ENCODE measurements around the gene DNAJC9.
A peak's percentile ranks its signal among the peaks of the same experiment; 100 is the strongest.

DNAJC9 gene

GRCh38 chr10:73234695-73235094 is 12.4 kb downstream of the DNAJC9 start:
- Histone ChIP-seq H3K9me3 (ENCODE audit: control insufficient read depth, low read length) (no peaks in the 10 kb centered on the region), H3K9ac (ENCODE audit: low read length) (no peak overlapping the region), H3K4me1 (ENCODE audit: control insufficient read depth, insufficient read depth, low read length) (no peaks in the 10 kb centered on the region), H3K27me3 (replicated peaks; ENCODE audit: control insufficient read depth, insufficient read depth, low read length) (no peaks in the 10 kb centered on the region), H3K36me3 (ENCODE audit: control insufficient read depth, insufficient read depth, low read length, severe bottlenecking) (peaks cover 41% of the 10 kb centered on the region), H3K4me3 (ENCODE audit: low read length) (no peak overlapping the region)
- no peak for DNase-seq (ENCODE audit: low read depth)

GRCh38 chr10:73233883-73234282 is 13.2 kb downstream of the DNAJC9 start:
- Histone ChIP-seq H3K4me1 (ENCODE audit: control insufficient read depth, insufficient read depth, low read length) (no peaks in the 10 kb centered on the region), H3K9me3 (ENCODE audit: control insufficient read depth, low read length) (no peaks in the 10 kb centered on the region), H3K27me3 (replicated peaks; ENCODE audit: control insufficient read depth, insufficient read depth, low read length) (no peaks in the 10 kb centered on the region), H3K36me3 (ENCODE audit: control insufficient read depth, insufficient read depth, low read length, severe bottlenecking) (peaks cover 32% of the 10 kb centered on the region), H3K9ac (ENCODE audit: low read length) (no peak overlapping the region), H3K4me3 (ENCODE audit: low read length) (no peak overlapping the region)
- no peak for DNase-seq (ENCODE audit: low read depth)

- peaks cover 6% of the 10 kb centered on the region for H3K4me1 ChIP-seq (ENCODE audit: control insufficient read depth, insufficient read depth, low read length)
- no peak overlapping the region for H3K4me3 ChIP-seq (ENCODE audit: low read length)
- H3K9me3 ChIP-seq (ENCODE audit: control insufficient read depth, low read length): no peaks in the 10 kb centered on the region
- no peak overlapping the region for H3K9ac ChIP-seq (ENCODE audit: low read length)
- H3K36me3 ChIP-seq (ENCODE audit: control insufficient read depth, insufficient read depth, low read length, severe bottlenecking): peaks cover 31% of the 10 kb centered on the region
- no peaks in the 10 kb centered on the region for H3K27me3 ChIP-seq (replicated peaks; ENCODE audit: control insufficient read depth, insufficient read depth, low read length)
- no peak for DNase-seq (ENCODE audit: low read depth)
These were observed 14.2 kb downstream of the DNAJC9 start for GRCh38 chr10:73232887-73233286.

GRCh38 chr10:73229567-73229966 is 17.5 kb downstream of the DNAJC9 start:
- H3K27me3 ChIP-seq (replicated peaks; ENCODE audit: control insufficient read depth, insufficient read depth, low read length): no peaks in the 10 kb centered on the region
- no peak overlapping the region for H3K4me3 ChIP-seq (ENCODE audit: low read length)
- H3K9ac ChIP-seq (ENCODE audit: low read length): no peak overlapping the region
- DNase-seq (ENCODE audit: low read depth): no peak
- H3K36me3 ChIP-seq (ENCODE audit: control insufficient read depth, insufficient read depth, low read length, severe bottlenecking): peaks cover 25% of the 10 kb centered on the region
- no peaks in the 10 kb centered on the region for H3K9me3 ChIP-seq (ENCODE audit: control insufficient read depth, low read length)
- H3K4me1 ChIP-seq (ENCODE audit: control insufficient read depth, insufficient read depth, low read length): peaks cover 6% of the 10 kb centered on the region

- Histone ChIP-seq H3K4me3 (ENCODE audit: low read length) (no peak overlapping the region), H3K36me3 (ENCODE audit: control insufficient read depth, insufficient read depth, low read length, severe bottlenecking) (peaks cover 19% of the 10 kb centered on the region), H3K4me1 (ENCODE audit: control insufficient read depth, insufficient read depth, low read length) (peaks cover 10% of the 10 kb centered on the region), H3K27me3 (replicated peaks; ENCODE audit: control insufficient read depth, insufficient read depth, low read length) (no peaks in the 10 kb centered on the region), H3K9me3 (ENCODE audit: control insufficient read depth, low read length) (no peaks in the 10 kb centered on the region), H3K9ac (ENCODE audit: low read length) (no peak overlapping the region)
- no peak for DNase-seq (ENCODE audit: low read depth)
These were observed 18.8 kb downstream of the DNAJC9 start for GRCh38 chr10:73228247-73228646.

- no peaks in the 10 kb centered on the region for H3K27me3 ChIP-seq (replicated peaks; ENCODE audit: control insufficient read depth, insufficient read depth, low read length)
- no peak for DNase-seq (ENCODE audit: low read depth)
- peaks cover 19% of the 10 kb centered on the region for H3K36me3 ChIP-seq (ENCODE audit: control insufficient read depth, insufficient read depth, low read length, severe bottlenecking)
- H3K4me1 ChIP-seq (ENCODE audit: control insufficient read depth, insufficient read depth, low read length): peaks cover 10% of the 10 kb centered on the region
- H3K9me3 ChIP-seq (ENCODE audit: control insufficient read depth, low read length): no peaks in the 10 kb centered on the region
- no peak overlapping the region for H3K4me3 ChIP-seq (ENCODE audit: low read length)
- H3K9ac ChIP-seq (ENCODE audit: low read length): no peak overlapping the region
These were observed 20.4 kb downstream of the DNAJC9 start for GRCh38 chr10:73226663-73227062.

- no peak overlapping the region for H3K4me3 ChIP-seq (ENCODE audit: low read length)
- peaks cover 12% of the 10 kb centered on the region for H3K36me3 ChIP-seq (ENCODE audit: control insufficient read depth, insufficient read depth, low read length, severe bottlenecking)
- H3K9ac ChIP-seq (ENCODE audit: low read length): no peak overlapping the region
These were observed 21.5 kb downstream of the DNAJC9 start for GRCh38 chr10:73225518-73225917.

GRCh38 chr10:73220989-73221388 is 26.1 kb downstream of the DNAJC9 start:
- no peak overlapping the region for H3K4me3 ChIP-seq (ENCODE audit: low read length)

More at GRCh38 chr10:73225518-73225917, 21.5 kb downstream of the DNAJC9 start:
- H3K4me1 ChIP-seq (ENCODE audit: control insufficient read depth, insufficient read depth, low read length): peaks cover 10% of the 10 kb centered on the region
- H3K9me3 ChIP-seq (ENCODE audit: control insufficient read depth, low read length): no peaks in the 10 kb centered on the region
- no peaks in the 10 kb centered on the region for H3K27me3 ChIP-seq (replicated peaks; ENCODE audit: control insufficient read depth, insufficient read depth, low read length)
- DNase-seq (ENCODE audit: low read depth): no peak

GRCh38 chr10:73219384-73219783 is 27.7 kb downstream of the DNAJC9 start:
- H3K36me3 ChIP-seq (ENCODE audit: control insufficient read depth, insufficient read depth, low read length, severe bottlenecking): peaks cover 14% of the 10 kb centered on the region
- H3K9me3 ChIP-seq (ENCODE audit: control insufficient read depth, low read length): no peaks in the 10 kb centered on the region

More at GRCh38 chr10:73220989-73221388, 26.1 kb downstream of the DNAJC9 start:
- Histone ChIP-seq H3K4me1 (ENCODE audit: control insufficient read depth, insufficient read depth, low read length) (peaks cover 8% of the 10 kb centered on the region), H3K36me3 (ENCODE audit: control insufficient read depth, insufficient read depth, low read length, severe bottlenecking) (peaks cover 14% of the 10 kb centered on the region), H3K9ac (ENCODE audit: low read length) (no peak overlapping the region), H3K9me3 (ENCODE audit: control insufficient read depth, low read length) (no peaks in the 10 kb centered on the region), H3K27me3 (replicated peaks; ENCODE audit: control insufficient read depth, insufficient read depth, low read length) (no peaks in the 10 kb centered on the region)
- no peak for DNase-seq (ENCODE audit: low read depth)

GRCh38 chr10:73218431-73219191 is 28.4 kb downstream of the DNAJC9 start:
- Histone ChIP-seq H3K4me3 (ENCODE audit: low read length) (no peak overlapping the region), H3K9ac (ENCODE audit: low read length) (no peak overlapping the region), H3K27me3 (replicated peaks; ENCODE audit: control insufficient read depth, insufficient read depth, low read length) (no peaks in the 10 kb centered on the region), H3K9me3 (ENCODE audit: control insufficient read depth, low read length) (no peaks in the 10 kb centered on the region), H3K36me3 (ENCODE audit: control insufficient read depth, insufficient read depth, low read length, severe bottlenecking) (peaks cover 14% of the 10 kb centered on the region), H3K4me1 (ENCODE audit: control insufficient read depth, insufficient read depth, low read length) (peaks cover 3% of the 10 kb centered on the region)
- peak; percentile 14 for DNase-seq (ENCODE audit: low read depth)

More at GRCh38 chr10:73219384-73219783, 27.7 kb downstream of the DNAJC9 start:
- Histone ChIP-seq H3K4me3 (ENCODE audit: low read length) (no peak overlapping the region), H3K27me3 (replicated peaks; ENCODE audit: control insufficient read depth, insufficient read depth, low read length) (no peaks in the 10 kb centered on the region), H3K4me1 (ENCODE audit: control insufficient read depth, insufficient read depth, low read length) (peaks cover 8% of the 10 kb centered on the region), H3K9ac (ENCODE audit: low read length) (no peak overlapping the region)
- no peak for DNase-seq (ENCODE audit: low read depth)

- Histone ChIP-seq H3K9ac (ENCODE audit: low read length) (no peak overlapping the region), H3K27me3 (replicated peaks; ENCODE audit: control insufficient read depth, insufficient read depth, low read length) (no peaks in the 10 kb centered on the region), H3K4me1 (ENCODE audit: control insufficient read depth, insufficient read depth, low read length) (peaks cover 3% of the 10 kb centered on the region), H3K4me3 (ENCODE audit: low read length) (no peak overlapping the region), H3K36me3 (ENCODE audit: control insufficient read depth, insufficient read depth, low read length, severe bottlenecking) (peaks cover 14% of the 10 kb centered on the region), H3K9me3 (ENCODE audit: control insufficient read depth, low read length) (no peaks in the 10 kb centered on the region)
- DNase-seq (ENCODE audit: low read depth): no peak
These were observed 29.4 kb downstream of the DNAJC9 start for GRCh38 chr10:73217628-73218027.

GRCh38 chr10:73215749-73216148 is 31.3 kb downstream of the DNAJC9 start:
- no peak overlapping the region for H3K9ac ChIP-seq (ENCODE audit: low read length)
- DNase-seq (ENCODE audit: low read depth): no peak
- peaks cover 3% of the 10 kb centered on the region for H3K4me1 ChIP-seq (ENCODE audit: control insufficient read depth, insufficient read depth, low read length)
- H3K27me3 ChIP-seq (replicated peaks; ENCODE audit: control insufficient read depth, insufficient read depth, low read length): no peaks in the 10 kb centered on the region
- H3K4me3 ChIP-seq (ENCODE audit: low read length): no peak overlapping the region
- H3K36me3 ChIP-seq (ENCODE audit: control insufficient read depth, insufficient read depth, low read length, severe bottlenecking): peaks cover 14% of the 10 kb centered on the region
- H3K9me3 ChIP-seq (ENCODE audit: control insufficient read depth, low read length): no peaks in the 10 kb centered on the region

Data from adipocyte (in vitro differentiated cells).